H1 (cell line): ENCODE measurements around the gene CAPZB. TPM values are rescaled to one million over a fixed set of nuclear protein-coding genes. Genes with fewer than 3 reads are reported as not detected.

Experiments used
- CTCF ChIA-PET: fragments of 300-600 bp; sonication (Branson Sonifier 250); formaldehyde crosslinking; loops from one replicate; lab custom pipeline; 2021; ENCODE audit not compliant: partially characterized antibody; lab: Charles Lee
- POLR2A ChIA-PET: fragments of 300-600 bp; sonication (Branson Sonifier 250); formaldehyde crosslinking; loops from one replicate; lab custom pipeline; 2021; ENCODE audit warnings: inconsistent platforms; ENCODE audit not compliant: partially characterized antibody; lab: Charles Lee
- DNase-seq, 2 experiments: peaks; one replicate each; pipeline versions ENCODE4 v3.0.0 to v3.0.0-alpha.2; 2010 to 2022; ENCODE audit warnings: low spot score in 2 of 2, low read depth in 1 of 2, mixed read lengths in 1 of 2
- FAIRE-seq: peaks from 2 replicates; lab custom pipeline; 2011; peaks lifted over from hg19 to GRCh38; lab: Jason Lieb, UNC
- H2AFZ ChIP-seq: 2 replicates; pipeline ENCODE4 v1.8.1; 2012; ENCODE audit warnings: low read length, inconsistent platforms
- H2AK5ac ChIP-seq: 2 replicates; pipeline ENCODE4 v1.6.1; 2013; ENCODE audit warnings: low read depth, low read length
- H2BK120ac ChIP-seq: replicated peaks from 2 replicates; pipeline ENCODE3; 2013; ENCODE audit warnings: low read depth, low read length, inconsistent platforms
- H2BK12ac ChIP-seq: 2 replicates; pipeline ENCODE4 v1.6.1; 2013; ENCODE audit warnings: low read depth, low read length
- H2BK15ac ChIP-seq: 2 replicates; pipeline ENCODE4 v1.6.1; 2013; ENCODE audit warnings: low read length
- H2BK20ac ChIP-seq: 2 replicates; pipeline ENCODE4 v1.6.1; 2013; ENCODE audit warnings: low read length
- H2BK5ac ChIP-seq: 2 replicates; pipeline ENCODE4 v1.6.1; 2013; ENCODE audit warnings: low read depth, low read length
- H3K14ac ChIP-seq: 2 replicates; pipeline ENCODE4 v1.6.1; 2013; ENCODE audit warnings: inconsistent platforms; ENCODE audit not compliant: insufficient read length
- H3K18ac ChIP-seq: 2 replicates; pipeline ENCODE4 v1.6.1; 2013; ENCODE audit warnings: low read length; ENCODE audit errors: extremely low read depth
- H3K23ac ChIP-seq: 2 replicates; pipeline ENCODE4 v1.6.1; 2013; ENCODE audit warnings: inconsistent platforms; ENCODE audit not compliant: insufficient read length
- H3K23me2 ChIP-seq: 2 replicates; pipeline ENCODE4 v1.6.1; 2013; ENCODE audit warnings: low read depth, low read length
- H3K27ac ChIP-seq: 2 replicates; pipeline ENCODE4 v1.6.1; 2011; ENCODE audit warnings: low read depth, low read length, inconsistent platforms
- H3K27me3 ChIP-seq, 4 experiments: replicated peaks in 1 of 4; 1 replicate in 1 of 4; 2 replicates in 3 of 4; pipeline versions ENCODE4 v1.6.1 to v1.8.1; 2011 to 2013; ENCODE audit warnings: low read length in 3 of 4, mild to moderate bottlenecking in 3 of 4, inconsistent platforms in 2 of 4, mixed read lengths in 2 of 4, moderate library complexity in 1 of 4; ENCODE audit not compliant: control insufficient read depth in 3 of 4, insufficient read depth in 3 of 4; ENCODE audit errors: extremely low read depth in 1 of 4
- H3K36me3 ChIP-seq, 4 experiments: 2 replicates each; pipeline versions ENCODE4 v1.6.1 to v1.8.1; 2011 to 2013; ENCODE audit warnings: mild to moderate bottlenecking in 4 of 4, low read length in 3 of 4, moderate library complexity in 2 of 4, control low read depth in 1 of 4, inconsistent platforms in 1 of 4; ENCODE audit not compliant: insufficient read depth in 4 of 4, control insufficient read depth in 2 of 4
- H3K4ac ChIP-seq: replicated peaks from 2 replicates; pipeline ENCODE3; 2013; ENCODE audit warnings: low read length, low read depth, mixed read lengths, inconsistent platforms; ENCODE audit not compliant: insufficient read length
- H3K4me1 ChIP-seq, 4 experiments: replicated peaks in 1 of 4; 1 replicate in 1 of 4; 2 replicates in 3 of 4; pipeline versions ENCODE4 v1.6.1 to v1.8.1; 2011 to 2013; ENCODE audit warnings: low read length in 3 of 4, inconsistent platforms in 2 of 4, mixed read lengths in 1 of 4; ENCODE audit not compliant: insufficient read depth in 4 of 4, control insufficient read depth in 3 of 4
- H3K4me2 ChIP-seq, 2 experiments: 2 replicates each; pipeline versions ENCODE4 v1.6.1 to v1.8.1; 2011 to 2013; ENCODE audit warnings: low read depth in 2 of 2, low read length in 2 of 2, control low read depth in 1 of 2, inconsistent platforms in 1 of 2, mild to moderate bottlenecking in 1 of 2; ENCODE audit not compliant: insufficient read depth in 1 of 2
- H3K4me3 ChIP-seq, 4 experiments: fragments of 200-600, 300-600 bp in 1 of 4; sonication (generic), shearing (Covaris generic), sonication (Bioruptor Twin) in 1 of 4; 2 replicates each; pipeline versions ENCODE4 v1.5.1 to v1.8.1; 2011 to 2016; ENCODE audit warnings: low read length in 4 of 4, low read depth in 3 of 4, control low read depth in 2 of 4, inconsistent platforms in 2 of 4, mild to moderate bottlenecking in 2 of 4, mixed read lengths in 1 of 4, moderate library complexity in 1 of 4; ENCODE audit not compliant: insufficient read depth in 2 of 4; ENCODE audit errors: extremely low read depth in 1 of 4
- H3K56ac ChIP-seq: replicated peaks from 2 replicates; pipeline ENCODE3; 2013; ENCODE audit warnings: low read depth, mild to moderate bottlenecking, mixed read lengths, low read length, inconsistent platforms; ENCODE audit not compliant: insufficient read length
- H3K79me1 ChIP-seq: 2 replicates; pipeline ENCODE4 v1.6.1; 2013; ENCODE audit warnings: low read depth, low read length, control low read depth
- H3K79me2 ChIP-seq, 2 experiments: 2 replicates each; pipeline versions ENCODE4 v1.6.1 to v1.8.1; 2012 to 2013; ENCODE audit warnings: low read length in 2 of 2, mild to moderate bottlenecking in 2 of 2, inconsistent platforms in 1 of 2; ENCODE audit not compliant: insufficient read depth in 2 of 2, control insufficient read depth in 1 of 2
- H3K9ac ChIP-seq, 4 experiments: replicated peaks in 1 of 4; 1 replicate in 1 of 4; 2 replicates in 3 of 4; pipeline versions ENCODE4 v1.6.1 to v1.8.1; 2011 to 2013; ENCODE audit warnings: low read depth in 3 of 4, low read length in 3 of 4, control low read depth in 2 of 4, mild to moderate bottlenecking in 2 of 4, moderate library complexity in 2 of 4, inconsistent platforms in 1 of 4; ENCODE audit errors: extremely low read depth in 1 of 4
- H3K9me3 ChIP-seq, 2 experiments: 2 replicates each; pipeline versions ENCODE4 v1.6.1 to v1.8.1; 2012 to 2013; ENCODE audit warnings: mild to moderate bottlenecking in 2 of 2, moderate library complexity in 2 of 2, control low read depth in 1 of 2, inconsistent platforms in 1 of 2, low read depth in 1 of 2, low read length in 1 of 2, mixed read lengths in 1 of 2; ENCODE audit not compliant: insufficient read depth in 2 of 2
- H4K20me1 ChIP-seq, 2 experiments: replicated peaks in 1 of 2; 2 replicates each; pipeline versions ENCODE3 to v1.8.1; 2011 to 2013; ENCODE audit warnings: inconsistent platforms in 2 of 2, low read length in 2 of 2, mild to moderate bottlenecking in 1 of 2; ENCODE audit not compliant: insufficient read depth in 2 of 2, control insufficient read depth in 1 of 2
- H4K5ac ChIP-seq: 2 replicates; pipeline ENCODE4 v1.6.1; 2013; ENCODE audit warnings: low read length, low read depth, mixed read lengths, inconsistent platforms; ENCODE audit not compliant: insufficient read length
- H4K8ac ChIP-seq: 2 replicates; pipeline ENCODE4 v1.8.0; 2013; ENCODE audit warnings: mild to moderate bottlenecking, moderate library complexity, low read length, inconsistent platforms; ENCODE audit not compliant: insufficient read depth; ENCODE audit errors: extremely low read depth
- H4K91ac ChIP-seq: replicated peaks from 2 replicates; pipeline ENCODE3; 2013; ENCODE audit warnings: low read length, mixed read lengths, inconsistent platforms; ENCODE audit not compliant: insufficient read length
- CBX8 ChIP-seq: fragments of 300-800, 300-1000 bp; sonication (generic); IDR thresholded peaks from 2 replicates; pipeline ENCODE4 v1.7.1; 2016; ENCODE audit warnings: low read depth, low read length, borderline replicate concordance
- CHD2 ChIP-seq: IDR thresholded peaks from 2 replicates; pipeline ENCODE4 v1.6.1; 2012; ENCODE audit warnings: low read length, improper control_type of control experiment
- FOSL1 ChIP-seq: IDR thresholded peaks from 2 replicates; pipeline ENCODE4 v1.6.1; 2011; ENCODE audit warnings: mild to moderate bottlenecking, low read depth, low read length, moderate library complexity; ENCODE audit not compliant: insufficient read depth
- JUN ChIP-seq: IDR thresholded peaks from 2 replicates; pipeline ENCODE4 v1.6.1; 2011; ENCODE audit warnings: low read depth, mild to moderate bottlenecking, improper control_type of control experiment, low read length
- KDM5A ChIP-seq: fragments of 200-600 bp; IDR thresholded peaks from 2 replicates; pipeline ENCODE4 v1.7.1; 2012; ENCODE audit warnings: mild to moderate bottlenecking, low read length, inconsistent platforms, mixed read lengths
- POLR2A ChIP-seq, 2 experiments: IDR thresholded peaks; 1 replicate in 1 of 2; 2 replicates in 1 of 2; pipeline ENCODE4 v1.6.1; 2011; ENCODE audit warnings: low read depth in 2 of 2, low read length in 2 of 2, mild to moderate bottlenecking in 2 of 2; ENCODE audit errors: control extremely low read depth in 1 of 2
- SIRT6 ChIP-seq: IDR thresholded peaks from one replicate; pipeline ENCODE4 v1.7.1; 2012; ENCODE audit warnings: low read length, inconsistent platforms
- TCF12 ChIP-seq: IDR thresholded peaks from 2 replicates; pipeline ENCODE4 v1.6.1; 2011; ENCODE audit warnings: low read depth, mild to moderate bottlenecking, low read length
- ZNF274 ChIP-seq: IDR thresholded peaks from 2 replicates; pipeline ENCODE4 v1.7.0; 2012; ENCODE audit warnings: low read length, borderline replicate concordance; ENCODE audit errors: extremely low read depth
- WGBS, 2 experiments: shearing (Covaris generic) in 1 of 2; methylation state at CpG; one replicate each; pipeline versions ENCODE4 v1.1.6 to v1.1.7; 2013 to 2015; ENCODE audit warnings: low lambda C conversion rate in 2 of 2, mixed read lengths in 2 of 2, inconsistent platforms in 1 of 2, low coverage in 1 of 2, missing lambda C conversion rate in 1 of 2; ENCODE audit not compliant: insufficient replicate concordance in 2 of 2, insufficient coverage in 1 of 2, insufficient read length in 1 of 2; ENCODE audit errors: extremely low coverage in 1 of 2, missing lambda C conversion rate in 1 of 2; 5-methylcytosine and 5-hydroxymethylcytosine counted together
- polyA plus RNA-seq, 7 experiments: library from polyadenylated mRNA; depleted of rRNA in 3 of 7; stranded (reverse) in 5 of 7; unstranded in 2 of 7; fragments of >200 nt in 5 of 7; fragments of 200-250 nt in 2 of 7; gene quantifications; 1 replicate in 5 of 7; 2 replicates in 1 of 7; 4 replicates in 1 of 7; pipeline versions ENCODE4 v1.2.1 to v1.2.3, GENCODE V29; 2011 to 2013; ENCODE audit warnings: missing spikeins in 2 of 7, mixed read lengths in 2 of 7
- total RNA-seq: library from RNA; stranded (reverse); fragmentation: NEBNext Ultra II Directional; extraction: Animal tissue kit (Norgen Biotek cat#: 25700); gene quantifications from 2 replicates; pipeline ENCODE4 v1.2.1, GENCODE V29; 2021

Gene CAPZB
- total and polyA plus RNA-seq, 2 of the 8 experiments (the other 6 are each of a cell fraction or from before 2014, with no cell fraction given), result 162 to 371 TPM

DNA sequence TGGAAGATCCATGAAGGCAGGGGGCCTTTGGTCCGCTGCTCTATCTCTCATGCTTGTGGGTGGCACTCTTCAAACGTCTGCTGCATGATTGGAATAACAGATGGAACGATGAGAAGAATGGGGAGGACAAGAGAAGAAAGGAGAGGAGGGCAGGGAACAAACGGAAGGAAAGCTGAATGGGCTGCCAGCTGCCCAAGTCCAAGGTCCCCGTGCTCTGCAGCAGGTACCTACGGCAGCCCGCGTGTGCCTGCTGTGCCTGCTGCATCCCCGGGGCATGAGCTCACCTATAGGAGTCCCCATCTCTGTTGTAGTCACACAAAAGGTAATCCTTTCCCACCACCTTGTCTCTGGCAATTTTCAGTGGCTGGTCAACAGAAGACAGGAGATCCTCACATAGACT lies 100.1 kb downstream of the CAPZB start:
- Histone ChIP-seq H2BK20ac (no peak overlapping the region), H2BK120ac (no peak overlapping the region), H4K5ac (no peak overlapping the region), H3K4me1 (no peaks in the 10 kb centered on the region), H3K23me2 (no peaks in the 10 kb centered on the region), H2BK5ac (no peak overlapping the region), H4K20me1 (peaks cover 2 to 21% of the 10 kb centered on the region in 2 experiments), H2BK15ac (no peak overlapping the region), H3K4me2 (no peak overlapping the region), H3K23ac (no peak overlapping the region), H3K27ac (no peak overlapping the region), H4K91ac (no peak overlapping the region), H3K79me2 (peaks cover 0 to 38% of the 10 kb centered on the region in 2 experiments; a peak in 2 of 4 replicates), H2AK5ac (no peak overlapping the region), H2BK12ac (no peak overlapping the region), H3K36me3 (peaks cover 3 to 13% (median 8%) of the 10 kb centered on the region in 4 experiments; a peak in 4 of 8 replicates), H2AFZ (no peak overlapping the region), H3K27me3 (no peaks in the 10 kb centered on the region), H3K56ac (no peak overlapping the region), H3K14ac (no peak overlapping the region), H4K8ac (no peak overlapping the region; the same call in 1 of the 2 replicates), H3K4me3 (no peak overlapping the region), H3K9ac (no peak overlapping the region), H3K4ac (no peak overlapping the region), H3K79me1 (peaks cover 15% of the 10 kb centered on the region), H3K9me3 (no peaks in the 10 kb centered on the region), H3K18ac (no peak overlapping the region)
- ChIA-PET POLR2A (no interaction called here), CTCF (interaction anchor here (0.9 to 8.2 kb wide), 8 partner anchors 12 to 277 kb away, joined by 3 to 68 read pairs (median 3); no protein-coding TSS in a partner anchor)
- DNase-seq (no peak), FAIRE-seq (no peak)
- 89% methylated on average over 9 of the region's 9 CpGs; no CpG with 5 or more reads in 1 of the 2 experiments for WGBS, 2 experiments
- no peak for TF ChIP-seq SIRT6
- TF ChIP-seq FOSL1, result no peak
- no peak for TF ChIP-seq JUN
- TF ChIP-seq CBX8, result no peak
- TF ChIP-seq TCF12, result no peak
- TF ChIP-seq KDM5A, result no peak
- TF ChIP-seq ZNF274, result no peak
- TF ChIP-seq POLR2A (IDR thresholded peaks at IDR 0.05; ENCODE audit: control extremely low read depth in 1 of 2, low read depth in 2 of 2, low read length in 2 of 2), result no peak
- no peak for TF ChIP-seq CHD2
